Endothelial cell of umbilical vein (primary cell): ENCODE data around the gene YPEL5. TPM values are rescaled to one million over a fixed set of nuclear protein-coding genes. Genes with fewer than 3 reads are reported as not detected.

Source experiments
- BruUV-seq: library from RNA; stranded (reverse); fragments of 400-500 nt; replicated peaks from 2 replicates; lab custom pipeline; 2021; lab: Mats Ljungman, UMichigan
- CTCF ChIA-PET: fragments of 300-600, 350-600 bp; sonication (Branson Sonifier 250); formaldehyde crosslinking; loops from one replicate; lab custom pipeline; 2021; ENCODE audit warnings: antibody characterized with exemption, inconsistent platforms; lab: Charles Lee
- POLR2A ChIA-PET: fragments of 300-600, 350-600 bp; sonication (Branson Sonifier 250); formaldehyde crosslinking; loops from one replicate; lab custom pipeline; 2021; ENCODE audit warnings: antibody characterized with exemption, inconsistent platforms; lab: Charles Lee
- DNase-seq: peaks from one replicate; pipeline ENCODE4 v3.0.0-alpha.2; 2011; ENCODE audit warnings: low read depth, low spot score
- FAIRE-seq: peaks from 2 replicates; lab custom pipeline; 2011; peaks lifted over from hg19 to GRCh38; lab: Jason Lieb, UNC
- H2AFZ ChIP-seq: 2 replicates; pipeline ENCODE4 v1.6.0; 2012; ENCODE audit warnings: low read depth, low read length, control low read depth, inconsistent platforms
- H3K27ac ChIP-seq: 2 replicates; pipeline ENCODE4 v1.5.1; 2011; ENCODE audit warnings: low read depth, mild to moderate bottlenecking, control low read depth, low read length, moderate library complexity; ENCODE audit not compliant: insufficient read depth
- H3K27me3 ChIP-seq, 2 experiments: 2 replicates each; pipeline versions ENCODE4 v1.6.0 to v1.6.1; 2011; ENCODE audit warnings: low read length in 2 of 2, mixed read lengths in 1 of 2; ENCODE audit not compliant: control insufficient read depth in 2 of 2, insufficient read depth in 2 of 2
- H3K36me3 ChIP-seq, 2 experiments: 2 replicates in 1 of 2; 3 replicates in 1 of 2; pipeline ENCODE4 v1.5.1; 2011; ENCODE audit warnings: low read length in 2 of 2, mild to moderate bottlenecking in 1 of 2, moderate library complexity in 1 of 2; ENCODE audit not compliant: control insufficient read depth in 2 of 2, insufficient read depth in 2 of 2; ENCODE audit errors: extremely low read depth in 1 of 2
- H3K4me1 ChIP-seq: 3 replicates; pipeline ENCODE4 v1.5.1; 2011; ENCODE audit warnings: mild to moderate bottlenecking, low read length; ENCODE audit not compliant: control insufficient read depth, insufficient read depth; ENCODE audit errors: extremely low read depth
- H3K4me2 ChIP-seq: 2 replicates; pipeline ENCODE4 v1.6.1; 2011; ENCODE audit warnings: low read length, control low read depth, mixed read lengths; ENCODE audit not compliant: insufficient read depth
- H3K4me3 ChIP-seq, 3 experiments: fragments of 200-600 bp in 1 of 3; sonication (generic), shearing (Covaris generic) in 1 of 3; replicated peaks in 1 of 3; 2 replicates each; pipeline ENCODE4 v1.5.1; 2011 to 2016; ENCODE audit warnings: control low read depth in 3 of 3, low read length in 3 of 3, mild to moderate bottlenecking in 2 of 3, inconsistent platforms in 1 of 3, low read depth in 1 of 3, moderate library complexity in 1 of 3; ENCODE audit not compliant: insufficient read depth in 1 of 3
- H3K79me2 ChIP-seq: 2 replicates; pipeline ENCODE4 v1.6.0; 2012; ENCODE audit warnings: low read length, inconsistent platforms; ENCODE audit not compliant: control insufficient read depth, insufficient read depth
- H3K9ac ChIP-seq: replicated peaks from 2 replicates; pipeline ENCODE3; 2011; ENCODE audit warnings: low read length, control low read depth; ENCODE audit not compliant: insufficient read depth; ENCODE audit errors: extremely low read depth
- H3K9me1 ChIP-seq: replicated peaks from 3 replicates; pipeline ENCODE4 v1.6.0; 2011; ENCODE audit warnings: mild to moderate bottlenecking, low read length; ENCODE audit not compliant: control insufficient read depth, insufficient read depth; ENCODE audit errors: extremely low read depth
- H3K9me3 ChIP-seq: replicated peaks from 2 replicates; pipeline ENCODE4 v1.5.1; 2012; ENCODE audit warnings: low read length, inconsistent platforms; ENCODE audit not compliant: control insufficient read depth, insufficient read depth
- H4K20me1 ChIP-seq: replicated peaks from 2 replicates; pipeline ENCODE3; 2011; ENCODE audit warnings: mild to moderate bottlenecking, low read length; ENCODE audit not compliant: control insufficient read depth, insufficient read depth; ENCODE audit errors: extremely low read depth
- EZH2 ChIP-seq: IDR thresholded peaks from 2 replicates; pipeline ENCODE4 v1.6.1; 2012; ENCODE audit warnings: borderline replicate concordance, low read depth, mild to moderate bottlenecking, moderate library complexity, low read length, inconsistent platforms; ENCODE audit not compliant: severe bottlenecking
- FOS ChIP-seq: IDR thresholded peaks from 2 replicates; pipeline ENCODE4 v1.6.1; 2011; ENCODE audit warnings: mild to moderate bottlenecking, low read length, moderate library complexity, borderline replicate concordance; ENCODE audit not compliant: insufficient read depth
- GATA2 ChIP-seq: IDR thresholded peaks from 2 replicates; pipeline ENCODE4 v1.7.0; 2011; ENCODE audit warnings: low read depth, mild to moderate bottlenecking, moderate library complexity, mixed read lengths, low read length; ENCODE audit not compliant: insufficient read length, insufficient read depth
- JUN ChIP-seq: IDR thresholded peaks from 2 replicates; pipeline ENCODE4 v1.6.1; 2011; ENCODE audit warnings: borderline replicate concordance, low read depth; ENCODE audit not compliant: insufficient read length, insufficient read depth
- MYC ChIP-seq: IDR thresholded peaks from one replicate; pipeline ENCODE4 v1.6.1; 2011; ENCODE audit warnings: mild to moderate bottlenecking, low read depth, low read length
- POLR2A ChIP-seq: IDR thresholded peaks from 2 replicates; pipeline ENCODE4 v1.6.1; 2012; ENCODE audit warnings: low read depth, mild to moderate bottlenecking, control low read depth, low read length
- POLR2AphosphoS5 ChIP-seq: IDR thresholded peaks from 2 replicates; pipeline ENCODE4 v1.6.1; 2012; ENCODE audit warnings: low read depth, mild to moderate bottlenecking, control low read depth, low read length, moderate library complexity; ENCODE audit not compliant: insufficient read depth
- dilution Hi-C: fragments of 300-500 bp; cut with MboI; formaldehyde crosslinking; loops from one replicate; pipeline ENCODE4 v1.15.0; 2019; ENCODE audit warnings: low sequenced_read_pairs; ENCODE audit not compliant: extremely low pct_ligation_motif_present
- intact Hi-C: fragments of 100-400 bp; cut with micrococcal nuclease; formaldehyde crosslinking; loops from one replicate; pipeline ENCODE4 v1.10.0; 2022
- polyA plus RNA-seq, 4 experiments: library from polyadenylated mRNA; depleted of rRNA in 3 of 4; stranded (reverse) in 3 of 4; unstranded in 1 of 4; fragments of >200 nt; gene quantifications; 2 replicates each; pipeline versions ENCODE4 v1.2.1 to v1.2.3, GENCODE V29; 2011 to 2012; ENCODE audit warnings: missing spikeins in 1 of 4
- total RNA-seq: library from RNA; stranded (reverse); gene quantifications from 2 replicates; pipeline ENCODE4 v1.2.3, GENCODE V29; 2021
- TF ChIP-seq, protein P1 (sequence below), 2 donors: IDR thresholded peaks; 1 replicate in 1 of 2; 2 replicates in 1 of 2; pipeline ENCODE4 v1.5.1; 2011; ENCODE audit warnings: low read length in 2 of 2, mild to moderate bottlenecking in 2 of 2, moderate library complexity in 2 of 2, control low read depth in 1 of 2, inconsistent platforms in 1 of 2, low read depth in 1 of 2; ENCODE audit not compliant: insufficient read depth in 1 of 2; ENCODE audit errors: extremely low read depth in 1 of 2
- TF ChIP-seq, protein P2 (sequence below): IDR thresholded peaks from 2 replicates; pipeline ENCODE4 v1.6.1; 2011; ENCODE audit not compliant: insufficient read depth, insufficient read length

The YPEL5 gene
- total and polyA plus RNA-seq, 2 donors (not counting 3 experiments of a cell fraction or from before 2014, with no cell fraction given): 49.5 to 62.0 TPM

DNA sequence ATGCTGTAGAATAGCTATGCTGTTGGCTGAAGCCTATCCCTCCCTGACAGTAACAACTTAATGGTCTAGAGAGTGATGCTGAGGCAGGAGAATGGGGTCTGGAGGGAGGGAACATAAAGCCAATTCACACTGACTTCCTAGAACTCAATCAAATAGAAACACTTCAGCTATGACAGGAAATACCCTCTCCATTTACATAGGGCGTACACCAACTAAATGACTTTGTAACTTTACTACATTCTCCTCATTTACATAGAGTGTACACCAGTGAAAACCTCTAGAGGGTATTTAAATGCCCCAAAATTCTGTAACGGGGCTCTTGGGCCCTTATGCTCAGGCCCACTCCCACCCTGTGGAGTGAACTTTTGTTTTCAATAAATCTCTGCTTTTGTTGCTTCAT is 41.5 kb downstream of the YPEL5 start:
- Histone ChIP-seq H3K4me2 (no peak overlapping the region), H3K27me3 (no peaks in the 10 kb centered on the region), H3K9ac (no peak overlapping the region), H3K36me3 (no peaks in the 10 kb centered on the region), H4K20me1 (no peaks in the 10 kb centered on the region), H2AFZ (no peak overlapping the region), H3K79me2 (no peaks in the 10 kb centered on the region), H3K9me3 (no peaks in the 10 kb centered on the region), H3K27ac (no peak overlapping the region), H3K4me3 (no peak overlapping the region), H3K9me1 (no peaks in the 10 kb centered on the region), H3K4me1 (no peaks in the 10 kb centered on the region)
- ChIA-PET CTCF (interaction anchor here (0.8 kb wide), 1 partner anchor 23 kb away, joined by 4 read pairs; no protein-coding TSS in a partner anchor), POLR2A (no interaction called here)
- DNase-seq (no peak), FAIRE-seq (no peak)
- intact Hi-C loops (no loop called here), dilution Hi-C loops (no loop called here)
- BruUV-seq: no TSS peak
- no peak for TF ChIP-seq GATA2
- TF ChIP-seq, protein P1, sequence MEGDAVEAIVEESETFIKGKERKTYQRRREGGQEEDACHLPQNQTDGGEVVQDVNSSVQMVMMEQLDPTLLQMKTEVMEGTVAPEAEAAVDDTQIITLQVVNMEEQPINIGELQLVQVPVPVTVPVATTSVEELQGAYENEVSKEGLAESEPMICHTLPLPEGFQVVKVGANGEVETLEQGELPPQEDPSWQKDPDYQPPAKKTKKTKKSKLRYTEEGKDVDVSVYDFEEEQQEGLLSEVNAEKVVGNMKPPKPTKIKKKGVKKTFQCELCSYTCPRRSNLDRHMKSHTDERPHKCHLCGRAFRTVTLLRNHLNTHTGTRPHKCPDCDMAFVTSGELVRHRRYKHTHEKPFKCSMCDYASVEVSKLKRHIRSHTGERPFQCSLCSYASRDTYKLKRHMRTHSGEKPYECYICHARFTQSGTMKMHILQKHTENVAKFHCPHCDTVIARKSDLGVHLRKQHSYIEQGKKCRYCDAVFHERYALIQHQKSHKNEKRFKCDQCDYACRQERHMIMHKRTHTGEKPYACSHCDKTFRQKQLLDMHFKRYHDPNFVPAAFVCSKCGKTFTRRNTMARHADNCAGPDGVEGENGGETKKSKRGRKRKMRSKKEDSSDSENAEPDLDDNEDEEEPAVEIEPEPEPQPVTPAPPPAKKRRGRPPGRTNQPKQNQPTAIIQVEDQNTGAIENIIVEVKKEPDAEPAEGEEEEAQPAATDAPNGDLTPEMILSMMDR (IDR thresholded peaks at IDR 0.05; ENCODE audit: extremely low read depth in 1 of 2, insufficient read depth in 1 of 2, low read depth in 1 of 2, low read length in 2 of 2): no peak

DNA sequence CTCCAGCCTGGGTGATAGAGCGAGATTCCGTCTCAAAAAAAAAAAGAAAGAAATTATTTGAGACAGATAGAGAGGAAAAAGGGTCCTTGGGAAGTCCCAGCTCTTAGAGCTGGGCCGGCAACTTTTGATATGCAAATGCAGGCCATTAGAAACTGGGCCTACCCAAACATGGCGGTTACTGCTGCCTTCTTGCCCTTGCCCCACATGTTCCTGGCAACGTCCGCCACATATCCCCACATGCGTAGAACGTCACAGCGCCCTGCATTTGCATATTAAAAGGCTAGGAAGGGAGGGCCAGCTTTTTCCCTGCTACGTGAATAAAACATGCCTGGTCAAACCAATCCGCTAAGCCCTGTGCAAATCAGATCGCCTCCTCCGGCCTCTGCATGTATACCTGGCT is 43.8 kb downstream of the YPEL5 start:
- ChIA-PET CTCF (interaction anchor here (1.0 to 1.6 kb wide), 2 partner anchors 26 to 521 kb away, joined by 3 to 6 read pairs; no protein-coding TSS in a partner anchor), POLR2A (no interaction called here)
- Histone ChIP-seq H3K27me3 (no peaks in the 10 kb centered on the region), H3K27ac (no peak overlapping the region), H3K9ac (no peak overlapping the region), H3K79me2 (no peaks in the 10 kb centered on the region), H3K9me1 (no peaks in the 10 kb centered on the region), H3K4me3 (no peak overlapping the region), H3K4me2 (no peak overlapping the region), H4K20me1 (no peaks in the 10 kb centered on the region), H3K36me3 (no peaks in the 10 kb centered on the region), H2AFZ (no peak overlapping the region), H3K9me3 (no peaks in the 10 kb centered on the region), H3K4me1 (no peaks in the 10 kb centered on the region)
- no peak for DNase-seq
- no TSS peak for BruUV-seq
- dilution Hi-C loops: no loop called here
- TF ChIP-seq FOS: no peak
- TF ChIP-seq, protein P1 (IDR thresholded peaks at IDR 0.05; ENCODE audit: extremely low read depth in 1 of 2, insufficient read depth in 1 of 2, low read depth in 1 of 2, low read length in 2 of 2): no peak
- TF ChIP-seq, protein P2, sequence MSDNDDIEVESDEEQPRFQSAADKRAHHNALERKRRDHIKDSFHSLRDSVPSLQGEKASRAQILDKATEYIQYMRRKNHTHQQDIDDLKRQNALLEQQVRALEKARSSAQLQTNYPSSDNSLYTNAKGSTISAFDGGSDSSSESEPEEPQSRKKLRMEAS: no peak
- TF ChIP-seq GATA2: no peak
- TF ChIP-seq EZH2: no peak
- no peak for TF ChIP-seq POLR2AphosphoS5
- no peak for TF ChIP-seq MYC
- no peak for TF ChIP-seq POLR2A
- TF ChIP-seq JUN: no peak
- intact Hi-C loops: no loop called here
- no peak for FAIRE-seq
